Gastrocnemius medialis (tissue), 4 donors: ENCODE measurements around the gene NOXRED1. TPM values are rescaled to one million over a fixed set of nuclear protein-coding genes. Genes with fewer than 3 reads are reported as not detected.

Source experiments
- ATAC-seq, 2 donors: fragments of 150-250 bp; one replicate each; pipeline ENCODE4 v1.9.1; 2016
- DNase-seq, 2 donors: peaks; one replicate each; pipeline ENCODE4 v3.0.0-alpha.2; 2019
- H3K27ac ChIP-seq, 4 donors: fragments of 200-600 bp; sonication (generic); 1 replicate in 1 of 4; 2 replicates in 3 of 4; pipeline ENCODE4 v1.5.1; 2016 to 2018; ENCODE audit warnings: mild to moderate bottlenecking in 2 of 4, moderate library complexity in 1 of 4
- H3K27me3 ChIP-seq, 3 donors: fragments of 200-600 bp; sonication (generic) in 2 of 3; 1 replicate in 1 of 3; 2 replicates in 2 of 3; pipeline versions ENCODE4 v1.5.1 to v1.6.0; 2016 to 2019; ENCODE audit warnings: mild to moderate bottlenecking in 1 of 3, moderate library complexity in 1 of 3
- H3K36me3 ChIP-seq, 2 donors: fragments of 200-600 bp; sonication (generic) in 1 of 2; one replicate each; pipeline ENCODE4 v1.5.1; 2017 to 2018
- H3K4me1 ChIP-seq, 2 donors: fragments of 200-600 bp; sonication (generic) in 1 of 2; one replicate each; pipeline ENCODE4 v1.5.1; 2016 to 2017; ENCODE audit warnings: mild to moderate bottlenecking in 2 of 2
- H3K4me3 ChIP-seq, 4 donors: fragments of 200-600 bp; sonication (generic) in 3 of 4; 1 replicate in 1 of 4; 2 replicates in 3 of 4; pipeline ENCODE4 v1.5.1; 2016 to 2019; ENCODE audit warnings: mild to moderate bottlenecking in 2 of 4
- H3K9me3 ChIP-seq, 3 donors: fragments of 200-600 bp; sonication (generic) in 2 of 3; 1 replicate in 1 of 3; 2 replicates in 2 of 3; pipeline ENCODE4 v1.5.1; 2016 to 2019
- CTCF ChIP-seq, 5 experiments: fragments of 450-650 bp in 3 of 5; fragments of 200-600 bp in 2 of 5; sonication (generic) in 2 of 5; IDR thresholded peaks in 4 of 5; conservative IDR thresholded peaks in 1 of 5; 1 replicate in 4 of 5; 2 replicates in 1 of 5; pipeline ENCODE4 v1.5.1; 2016 to 2019; ENCODE audit warnings: antibody characterized with exemption in 5 of 5, mild to moderate bottlenecking in 3 of 5, moderate library complexity in 3 of 5
- POLR2A ChIP-seq, 2 donors: fragments of 450-650 bp; IDR thresholded peaks; one replicate each; pipeline ENCODE4 v1.6.1; 2017; ENCODE audit warnings: antibody characterized with exemption in 2 of 2, mild to moderate bottlenecking in 2 of 2, moderate library complexity in 2 of 2
- in situ Hi-C, 4 donors: fragments of 200-750 bp; cut with MboI; loops; one replicate each; pipeline versions ENCODE4 v1.15.0 to v1.8.0; 2017; ENCODE audit warnings: low sequenced_read_pairs in 4 of 4
- intact Hi-C: fragments of 100-400 bp; cut with DNase I; formaldehyde crosslinking; loops from one replicate; pipeline ENCODE4 v1.15.1; 2023; ENCODE audit warnings: low total_unique reads
- total RNA-seq, 4 donors: library from RNA; depleted of rRNA; stranded (reverse); fragments of >200 nt; gene quantifications; one replicate each; pipeline versions ENCODE4 v1.1.0 to v1.2.3, GENCODE V29; 2016

The NOXRED1 gene
- total RNA-seq, 4 donors from 2014 or later, result not detected

- no peaks in the 10 kb centered on the region for H3K27me3 ChIP-seq
- intact Hi-C loops, result no loop called here
- no peak overlapping the region for H3K4me3 ChIP-seq
- no peaks in the 10 kb centered on the region for H3K9me3 ChIP-seq
- TF ChIP-seq POLR2A (IDR thresholded peaks at IDR 0.05), result no peak
- no peak for TF ChIP-seq CTCF (IDR thresholded peaks at IDR 0.05 in 4 of 5, conservative IDR thresholded peaks at IDR 0.05 in 1 of 5)
- no peaks in the 10 kb centered on the region for H3K36me3 ChIP-seq
- no peaks in the 10 kb centered on the region for H3K4me1 ChIP-seq
- ATAC-seq (no peak), DNase-seq (no peak)
- in situ Hi-C loops, result no loop called here
- no peak overlapping the region for H3K27ac ChIP-seq
These were observed 67.5 kb downstream of the NOXRED1 start for GRCh38 chr14:77355811-77356210.

GRCh38 chr14:77353469-77354141, 69.7 kb downstream of the NOXRED1 start:
- no peak for ATAC-seq
- H3K9me3 ChIP-seq, result no peaks in the 10 kb centered on the region

GRCh38 chr14:77347751-77348150, 75.6 kb downstream of the NOXRED1 start:
- no peak overlapping the region for H3K4me3 ChIP-seq
- no peak overlapping the region for H3K27ac ChIP-seq
- DNase-seq (no peak), ATAC-seq (no peak)
- peaks cover 6 to 10% of the 10 kb centered on the region in 2 donors for H3K4me1 ChIP-seq
- TF ChIP-seq POLR2A (IDR thresholded peaks at IDR 0.05), result no peak
- no peak for TF ChIP-seq CTCF (IDR thresholded peaks at IDR 0.05 in 4 of 5, conservative IDR thresholded peaks at IDR 0.05 in 1 of 5)
- in situ Hi-C loops (no loop called here), intact Hi-C loops (no loop called here)
- H3K9me3 ChIP-seq, result no peaks in the 10 kb centered on the region
- no peaks in the 10 kb centered on the region for H3K27me3 ChIP-seq
- H3K36me3 ChIP-seq, result no peaks in the 10 kb centered on the region

More at GRCh38 chr14:77353469-77354141, 69.7 kb downstream of the NOXRED1 start:
- in situ Hi-C loops (no loop called here), intact Hi-C loops (no loop called here)
- TF ChIP-seq POLR2A (IDR thresholded peaks at IDR 0.05), result no peak
- TF ChIP-seq CTCF (IDR thresholded peaks at IDR 0.05 in 4 of 5, conservative IDR thresholded peaks at IDR 0.05 in 1 of 5), result no peak
- Histone ChIP-seq H3K4me3 (no peak overlapping the region), H3K27me3 (no peaks in the 10 kb centered on the region), H3K4me1 (no peaks in the 10 kb centered on the region), H3K36me3 (no peaks in the 10 kb centered on the region), H3K27ac (no peak overlapping the region)
- DNase-seq, result no peak

- Histone ChIP-seq H3K27ac (no peak overlapping the region), H3K27me3 (no peaks in the 10 kb centered on the region), H3K36me3 (peaks cover 0 to 3% of the 10 kb centered on the region in 2 donors), H3K4me3 (no peak overlapping the region), H3K4me1 (peaks cover 6 to 10% of the 10 kb centered on the region in 2 donors), H3K9me3 (no peaks in the 10 kb centered on the region)
- ATAC-seq (no peak), DNase-seq (no peak)
- intact Hi-C loops, result no loop called here
- in situ Hi-C loops, result no loop called here
- TF ChIP-seq CTCF (IDR thresholded peaks at IDR 0.05 in 4 of 5, conservative IDR thresholded peaks at IDR 0.05 in 1 of 5) (no peak), POLR2A (IDR thresholded peaks at IDR 0.05) (no peak)
These were observed 76.8 kb downstream of the NOXRED1 start for GRCh38 chr14:77346495-77346894.
